Adipocyte (in vitro differentiated cells): ENCODE measurements around the gene RNF223.
A peak's percentile ranks its signal among the peaks of the same experiment; 100 is the strongest.
"Not testable (repeated sequence)": the region's sequence is repeated elsewhere in the genome, so short reads cannot be mapped to it uniquely, and the experiment has no call there.

Experiments used
- DNase-seq: peaks from one replicate; pipeline ENCODE4 v3.0.0-alpha.2; 2015; ENCODE audit warnings: low read depth
- H3K27me3 ChIP-seq: replicated peaks from 2 replicates; pipeline ENCODE4 v1.7.0; 2013; ENCODE audit warnings: mild to moderate bottlenecking, low read length, moderate library complexity; ENCODE audit not compliant: control insufficient read depth, insufficient read depth
- H3K36me3 ChIP-seq: 2 replicates; pipeline ENCODE4 v1.7.0; 2013; ENCODE audit warnings: low read length, mild to moderate bottlenecking, moderate library complexity; ENCODE audit not compliant: control insufficient read depth, insufficient read depth, severe bottlenecking
- H3K4me1 ChIP-seq: 2 replicates; pipeline ENCODE4 v1.7.0; 2013; ENCODE audit warnings: mild to moderate bottlenecking, low read length, moderate library complexity; ENCODE audit not compliant: control insufficient read depth, insufficient read depth
- H3K4me3 ChIP-seq: 2 replicates; pipeline ENCODE4 v1.7.0; 2013; ENCODE audit warnings: mild to moderate bottlenecking, low read length, moderate library complexity
- H3K9ac ChIP-seq: 2 replicates; pipeline ENCODE4 v1.7.0; 2013; ENCODE audit warnings: mild to moderate bottlenecking, low read length, moderate library complexity
- H3K9me3 ChIP-seq: 2 replicates; pipeline ENCODE4 v1.7.0; 2013; ENCODE audit warnings: mild to moderate bottlenecking, low read length, moderate library complexity; ENCODE audit not compliant: control insufficient read depth

Gene RNF223

GRCh38 chr1:1116701-1117468 is 42.8 kb upstream of the RNF223 start:
- Histone ChIP-seq H3K27me3 (peaks cover 27% of the 10 kb centered on the region), H3K4me3 (peak overlapping the region; percentile 80), H3K4me1 (peaks cover 3% of the 10 kb centered on the region), H3K36me3 (no peaks in the 10 kb centered on the region), H3K9me3 (no peaks in the 10 kb centered on the region), H3K9ac (peak overlapping the region; percentile 69)
- peak; percentile 62 for DNase-seq

GRCh38 chr1:1115786-1116700 is 41.9 kb upstream of the RNF223 start, which contains the start of gene C1orf159:
Gene C1orf159, minus strand, starts transcription at chr1:1116089. Its CDS starts 24,546 bp downstream, at chr1:1091543.
- Histone ChIP-seq H3K4me1 (peaks cover 3% of the 10 kb centered on the region), H3K4me3 (peak within 1 kb of the TSS; percentile 80), H3K9ac (peak within 1 kb of the TSS; percentile 79), H3K9me3 (no peaks in the 10 kb centered on the region), H3K36me3 (no peaks in the 10 kb centered on the region), H3K27me3 (peaks cover 25% of the 10 kb centered on the region)
- peak; percentile 99 for DNase-seq

GRCh38 chr1:1115136-1115785 is 41.2 kb upstream of the RNF223 start:
- DNase-seq = peak; percentile 45
- no peaks in the 10 kb centered on the region for H3K9me3 ChIP-seq
- no peaks in the 10 kb centered on the region for H3K36me3 ChIP-seq
- peak overlapping the region; percentile 79 for H3K9ac ChIP-seq
- H3K4me1 ChIP-seq = peaks cover 3% of the 10 kb centered on the region
- H3K4me3 ChIP-seq = peak overlapping the region; percentile 79
- peaks cover 24% of the 10 kb centered on the region for H3K27me3 ChIP-seq

GRCh38 chr1:1114431-1114830 is 40.3 kb upstream of the RNF223 start:
- H3K4me1 ChIP-seq = peaks cover 3% of the 10 kb centered on the region
- no peak overlapping the region for H3K4me3 ChIP-seq
- peaks cover 23% of the 10 kb centered on the region for H3K27me3 ChIP-seq
- no peak overlapping the region for H3K9ac ChIP-seq
- H3K9me3 ChIP-seq = no peaks in the 10 kb centered on the region
- DNase-seq = no peak
- H3K36me3 ChIP-seq = no peaks in the 10 kb centered on the region

GRCh38 chr1:1112237-1112985 is 38.3 kb upstream of the RNF223 start:
- no peak for DNase-seq
- no peak overlapping the region for H3K4me3 ChIP-seq
- peaks cover 3% of the 10 kb centered on the region for H3K4me1 ChIP-seq

GRCh38 chr1:1111516-1112236 is 37.6 kb upstream of the RNF223 start:
- Histone ChIP-seq H3K4me3 (no peak overlapping the region), H3K4me1 (peaks cover 3% of the 10 kb centered on the region), H3K9ac (no peak overlapping the region), H3K36me3 (no peaks in the 10 kb centered on the region), H3K9me3 (no peaks in the 10 kb centered on the region), H3K27me3 (no peaks in the 10 kb centered on the region)
- DNase-seq = no peak

More at GRCh38 chr1:1112237-1112985, 38.3 kb upstream of the RNF223 start:
- H3K9me3 ChIP-seq = no peaks in the 10 kb centered on the region
- no peak overlapping the region for H3K9ac ChIP-seq
- no peaks in the 10 kb centered on the region for H3K36me3 ChIP-seq
- H3K27me3 ChIP-seq = peaks cover 4% of the 10 kb centered on the region

- no peak for DNase-seq
- Histone ChIP-seq H3K9ac (no peak overlapping the region), H3K27me3 (no peaks in the 10 kb centered on the region), H3K4me1 (peaks cover 3% of the 10 kb centered on the region), H3K9me3 (no peaks in the 10 kb centered on the region), H3K4me3 (no peak overlapping the region), H3K36me3 (no peaks in the 10 kb centered on the region)
These were observed 36.5 kb upstream of the RNF223 start for GRCh38 chr1:1110561-1110971.

GRCh38 chr1:1109743-1110142 is 35.6 kb upstream of the RNF223 start:
- Histone ChIP-seq H3K36me3 (no peaks in the 10 kb centered on the region), H3K9ac (no peak overlapping the region), H3K4me3 (no peak overlapping the region), H3K27me3 (no peaks in the 10 kb centered on the region), H3K9me3 (no peaks in the 10 kb centered on the region), H3K4me1 (peaks cover under 1% of the 10 kb centered on the region)
- no peak for DNase-seq

GRCh38 chr1:1106510-1107221 is 32.6 kb upstream of the RNF223 start:
- Histone ChIP-seq H3K9me3 (no peaks in the 10 kb centered on the region), H3K9ac (no peak overlapping the region), H3K4me1 (no peaks in the 10 kb centered on the region), H3K4me3 (no peak overlapping the region), H3K27me3 (no peaks in the 10 kb centered on the region), H3K36me3 (no peaks in the 10 kb centered on the region)
- no peak for DNase-seq

- DNase-seq, H3K27me3 ChIP-seq, H3K4me3 ChIP-seq, H3K4me1 ChIP-seq, H3K9me3 ChIP-seq, H3K9ac ChIP-seq, H3K36me3 ChIP-seq: not testable (repeated sequence)
These were observed 30.0 kb upstream of the RNF223 start for GRCh38 chr1:1104152-1104551.
